PFSK-1 (cell line): ENCODE data around the gene NTN1.

Experiments used
- FOXP2 ChIP-seq: optimal IDR thresholded peaks from 2 replicates; pipeline ENCODE3; 2011; ENCODE audit warnings: borderline replicate concordance, control low read depth, inconsistent platforms; ENCODE audit not compliant: insufficient read depth; ENCODE audit errors: extremely low read length, extremely low read depth
- POLR2AphosphoS5 ChIP-seq: IDR thresholded peaks from 2 replicates; pipeline ENCODE4 v1.6.1; 2012; ENCODE audit warnings: low read depth, mild to moderate bottlenecking, control low read depth, low read length, moderate library complexity
- SIN3A ChIP-seq: IDR thresholded peaks from 2 replicates; pipeline ENCODE4 v1.6.1; 2012; ENCODE audit warnings: mild to moderate bottlenecking, low read length, moderate library complexity, borderline replicate concordance; ENCODE audit not compliant: insufficient read depth
- TAF1 ChIP-seq: IDR thresholded peaks from 2 replicates; pipeline ENCODE4 v1.6.1; 2012; ENCODE audit warnings: low read length, control low read depth, borderline replicate concordance; ENCODE audit not compliant: insufficient read depth
- TF ChIP-seq, protein P1 (sequence below), 2 experiments: IDR thresholded peaks; 2 replicates each; pipeline versions ENCODE4 v1.6.1 to v1.8.0; 2011 to 2012; ENCODE audit warnings: low read depth in 2 of 2, low read length in 2 of 2, control low read depth in 1 of 2, inconsistent platforms in 1 of 2, mild to moderate bottlenecking in 1 of 2, moderate library complexity in 1 of 2; ENCODE audit not compliant: insufficient read depth in 1 of 2

NTN1 gene

DNA sequence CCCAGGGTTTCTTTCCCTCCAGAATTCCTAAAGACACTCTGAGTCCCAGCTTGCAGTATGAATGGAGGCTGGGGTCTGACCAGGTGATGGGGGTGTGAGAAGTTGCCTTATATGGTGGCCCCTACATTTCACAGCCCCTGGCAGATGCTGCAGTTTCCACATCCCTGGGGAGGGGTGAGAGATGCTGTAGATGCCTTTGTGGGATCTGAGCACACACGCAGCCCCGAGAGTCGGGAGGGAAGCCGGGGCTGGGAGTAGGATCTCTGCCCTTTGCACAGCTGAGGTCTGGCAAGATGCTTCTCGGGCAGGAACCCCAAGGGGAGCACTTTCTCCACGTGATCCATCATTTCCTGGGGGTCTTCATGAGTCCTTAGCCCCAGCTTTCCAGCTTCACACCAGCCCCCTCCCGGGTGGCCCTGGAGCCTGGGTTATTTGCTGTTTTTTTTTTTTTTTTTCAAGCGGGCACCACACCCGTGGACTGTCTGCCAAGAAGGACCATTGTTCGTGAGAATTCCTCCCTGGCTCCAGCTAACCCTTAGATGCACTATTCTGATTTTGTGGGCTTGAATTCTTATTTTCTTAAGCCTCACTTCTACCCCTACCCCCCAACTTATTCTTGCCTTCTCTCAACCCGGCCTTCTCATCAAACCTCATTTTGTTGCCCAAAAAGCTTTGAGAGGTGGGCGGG, 50.6 kb downstream of the NTN1 start:
- TF ChIP-seq FOXP2 (no peak), TAF1 (no peak), POLR2AphosphoS5 (no peak), SIN3A (no peak)
- TF ChIP-seq, protein P1, sequence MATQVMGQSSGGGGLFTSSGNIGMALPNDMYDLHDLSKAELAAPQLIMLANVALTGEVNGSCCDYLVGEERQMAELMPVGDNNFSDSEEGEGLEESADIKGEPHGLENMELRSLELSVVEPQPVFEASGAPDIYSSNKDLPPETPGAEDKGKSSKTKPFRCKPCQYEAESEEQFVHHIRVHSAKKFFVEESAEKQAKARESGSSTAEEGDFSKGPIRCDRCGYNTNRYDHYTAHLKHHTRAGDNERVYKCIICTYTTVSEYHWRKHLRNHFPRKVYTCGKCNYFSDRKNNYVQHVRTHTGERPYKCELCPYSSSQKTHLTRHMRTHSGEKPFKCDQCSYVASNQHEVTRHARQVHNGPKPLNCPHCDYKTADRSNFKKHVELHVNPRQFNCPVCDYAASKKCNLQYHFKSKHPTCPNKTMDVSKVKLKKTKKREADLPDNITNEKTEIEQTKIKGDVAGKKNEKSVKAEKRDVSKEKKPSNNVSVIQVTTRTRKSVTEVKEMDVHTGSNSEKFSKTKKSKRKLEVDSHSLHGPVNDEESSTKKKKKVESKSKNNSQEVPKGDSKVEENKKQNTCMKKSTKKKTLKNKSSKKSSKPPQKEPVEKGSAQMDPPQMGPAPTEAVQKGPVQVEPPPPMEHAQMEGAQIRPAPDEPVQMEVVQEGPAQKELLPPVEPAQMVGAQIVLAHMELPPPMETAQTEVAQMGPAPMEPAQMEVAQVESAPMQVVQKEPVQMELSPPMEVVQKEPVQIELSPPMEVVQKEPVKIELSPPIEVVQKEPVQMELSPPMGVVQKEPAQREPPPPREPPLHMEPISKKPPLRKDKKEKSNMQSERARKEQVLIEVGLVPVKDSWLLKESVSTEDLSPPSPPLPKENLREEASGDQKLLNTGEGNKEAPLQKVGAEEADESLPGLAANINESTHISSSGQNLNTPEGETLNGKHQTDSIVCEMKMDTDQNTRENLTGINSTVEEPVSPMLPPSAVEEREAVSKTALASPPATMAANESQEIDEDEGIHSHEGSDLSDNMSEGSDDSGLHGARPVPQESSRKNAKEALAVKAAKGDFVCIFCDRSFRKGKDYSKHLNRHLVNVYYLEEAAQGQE (IDR thresholded peaks at IDR 0.05; ENCODE audit: insufficient read depth in 1 of 2, low read depth in 2 of 2, low read length in 2 of 2) = no peak

DNA sequence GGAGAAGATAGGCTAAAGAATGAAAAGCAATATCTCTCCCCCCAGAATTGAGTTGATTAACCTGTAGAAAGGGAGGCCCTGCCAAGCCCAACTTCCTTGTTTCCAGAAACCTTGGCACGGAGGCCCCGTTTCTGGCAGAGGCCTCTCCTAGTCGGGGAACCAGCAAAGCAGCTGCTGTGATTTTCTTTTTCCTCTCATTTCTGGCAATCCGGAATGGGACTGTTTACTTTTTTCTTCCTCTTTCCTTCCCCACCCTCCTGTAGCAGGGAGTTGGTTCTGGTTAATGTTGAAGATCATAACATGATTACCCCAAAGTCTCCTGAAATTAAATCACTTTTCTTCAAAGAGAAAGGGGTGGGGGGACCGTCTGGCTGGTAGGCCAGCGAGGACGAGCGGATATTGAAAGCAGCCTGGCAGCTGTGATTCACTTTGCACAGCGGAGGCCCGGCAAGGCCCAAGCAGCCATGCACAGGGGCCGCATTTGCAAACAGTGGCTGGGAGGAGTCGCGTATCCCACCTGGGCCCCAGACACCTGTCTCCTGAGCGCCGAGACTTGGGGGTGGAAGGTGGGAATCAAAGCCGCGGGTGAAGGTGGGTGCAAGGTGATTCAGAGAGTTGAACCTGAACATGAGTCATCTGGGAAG, 51.5 kb downstream of the NTN1 start:
- no peak for TF ChIP-seq TAF1
- no peak for TF ChIP-seq POLR2AphosphoS5
- TF ChIP-seq, protein P1 (IDR thresholded peaks at IDR 0.05; ENCODE audit: insufficient read depth in 1 of 2, low read depth in 2 of 2, low read length in 2 of 2) = no peak
- TF ChIP-seq FOXP2 = no peak
- TF ChIP-seq SIN3A = no peak

DNA sequence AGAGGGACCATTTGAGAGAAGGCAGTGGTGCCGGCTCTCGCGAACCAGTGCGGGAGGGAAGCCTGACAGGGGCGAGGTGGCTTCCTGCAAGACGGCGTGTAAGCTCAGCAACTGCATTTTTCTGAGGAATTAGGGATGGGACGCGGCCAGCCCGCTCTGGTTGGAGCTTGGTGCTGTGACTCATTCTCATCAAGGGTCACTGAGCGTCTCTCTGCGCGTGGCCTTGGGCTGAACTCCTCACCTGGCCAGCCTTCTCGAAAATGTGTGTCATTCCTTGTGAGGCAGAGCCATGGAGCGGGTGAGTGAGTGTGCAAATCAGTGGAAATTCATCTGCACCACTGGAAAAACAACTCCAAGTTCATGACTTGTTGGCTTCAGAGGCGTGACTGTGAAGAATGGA, 52.8 kb downstream of the NTN1 start:
- no peak for TF ChIP-seq FOXP2
- TF ChIP-seq, protein P1 (IDR thresholded peaks at IDR 0.05; ENCODE audit: insufficient read depth in 1 of 2, low read depth in 2 of 2, low read length in 2 of 2) = no peak
- TF ChIP-seq TAF1 = no peak
- TF ChIP-seq SIN3A = no peak
- TF ChIP-seq POLR2AphosphoS5 = no peak

DNA sequence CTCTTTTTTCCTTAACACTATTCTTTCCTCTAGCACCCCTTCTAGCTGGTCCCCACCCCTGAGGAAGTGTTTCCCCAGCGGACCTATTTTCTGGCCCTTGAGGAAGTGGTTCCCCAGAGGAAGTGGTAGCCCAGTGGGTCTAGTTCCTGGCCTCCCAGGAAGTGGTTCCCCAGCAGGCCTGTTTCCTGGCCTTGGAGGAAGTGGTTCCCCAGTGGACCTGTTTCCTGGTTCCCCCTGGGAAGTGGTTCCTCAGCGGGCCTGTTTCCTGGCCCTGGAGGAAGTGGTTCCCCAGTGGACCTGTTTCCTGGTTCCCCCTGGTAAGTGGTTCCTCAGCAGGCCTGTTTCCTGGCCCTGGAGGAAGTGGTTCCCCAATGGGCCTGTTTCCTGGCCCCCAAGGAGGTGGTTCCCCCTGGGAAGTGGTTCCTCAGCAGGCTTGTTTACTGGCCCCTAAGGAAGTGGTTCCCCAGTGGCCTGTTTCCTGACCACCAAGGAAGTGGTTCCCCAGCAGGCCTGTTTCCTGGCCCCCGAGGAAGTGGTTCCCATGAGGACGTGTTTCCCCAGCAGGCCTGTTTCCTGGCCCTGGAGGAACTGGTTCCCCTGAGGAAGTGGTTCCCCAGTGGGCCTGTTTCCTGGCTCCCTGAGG, 58.3 kb downstream of the NTN1 start:
- no peak for TF ChIP-seq SIN3A
- no peak for TF ChIP-seq POLR2AphosphoS5
- TF ChIP-seq, protein P1 (IDR thresholded peaks at IDR 0.05; ENCODE audit: insufficient read depth in 1 of 2, low read depth in 2 of 2, low read length in 2 of 2) = no peak
- TF ChIP-seq FOXP2 = no peak
- no peak for TF ChIP-seq TAF1
